ENCODE data around the gene ACACA.

GRCh38 chr17:37148156-37148555 lies 258.5 kb downstream of the ACACA start:
- TF ChIP-seq CTCF (IDR thresholded peaks at IDR 0.05) (no peak), POLR2A (IDR thresholded peaks at IDR 0.05) (no peak), EP300 (IDR thresholded peaks at IDR 0.05) (no peak)

All from ovary (tissue), 3 donors.